ENCODE measurements around the gene CARD9.
"Not testable (repeated sequence)": the region's sequence is repeated elsewhere in the genome, so short reads cannot be mapped to it uniquely, and the experiment has no call there.

CARD9 gene

GRCh38 chr9:136405904-136406303 is 32.4 kb upstream of the CARD9 start:
- H3K9me3 Mint-ChIP-seq, H3K4me3 Mint-ChIP-seq, CTCF ChIA-PET, H3K27ac Mint-ChIP-seq, H3K27me3 Mint-ChIP-seq, DNase-seq: not testable (repeated sequence)
- H3K36me3 Mint-ChIP-seq, result peaks cover 57% of the 10 kb centered on the region
- peaks cover 81% of the 10 kb centered on the region for H3K4me1 Mint-ChIP-seq

- peaks cover 82% of the 10 kb centered on the region for H3K4me1 Mint-ChIP-seq
- DNase-seq, result no peak
- no peaks in the 10 kb centered on the region for H3K9me3 Mint-ChIP-seq
- H3K36me3 Mint-ChIP-seq, result peaks cover 57% of the 10 kb centered on the region
- H3K27ac Mint-ChIP-seq, result peak overlapping the region; percentile 88
- H3K27me3 Mint-ChIP-seq, result no peaks in the 10 kb centered on the region
- H3K4me3 Mint-ChIP-seq, result no peak overlapping the region
- CTCF ChIA-PET, result no interaction called here
Observed at GRCh38 chr9:136405481-136405880, 32.0 kb upstream of the CARD9 start.

- Mint-ChIP-seq H3K4me1 (peaks cover 81% of the 10 kb centered on the region), H3K9me3 (no peaks in the 10 kb centered on the region), H3K36me3 (peaks cover 57% of the 10 kb centered on the region), H3K4me3 (peak overlapping the region; percentile 40), H3K27me3 (no peaks in the 10 kb centered on the region), H3K27ac (peak overlapping the region; percentile 88)
- CTCF ChIA-PET, result interaction anchor here (0.6 to 1.1 kb wide), 2 partner anchors 80 to 95 kb away, joined by 3 read pairs; no protein-coding TSS in a partner anchor
- DNase-seq, result no peak
Observed at GRCh38 chr9:136404801-136405136, 31.3 kb upstream of the CARD9 start.

GRCh38 chr9:136403915-136404800 is 30.7 kb upstream of the CARD9 start:
- peak overlapping the region; percentile 88 for H3K27ac Mint-ChIP-seq
- no peaks in the 10 kb centered on the region for H3K9me3 Mint-ChIP-seq
- DNase-seq, result peak; percentile 60
- peaks cover 58% of the 10 kb centered on the region for H3K36me3 Mint-ChIP-seq
- peak overlapping the region; percentile 40 for H3K4me3 Mint-ChIP-seq
- H3K27me3 Mint-ChIP-seq, result no peaks in the 10 kb centered on the region
- CTCF ChIA-PET, result interaction anchor here (0.9 to 1.2 kb wide), 3 partner anchors 31 to 81 kb away, joined by 3 read pairs; partner anchors contain the start of gene DNLZ
- H3K4me1 Mint-ChIP-seq, result peaks cover 78% of the 10 kb centered on the region

- peaks cover 56% of the 10 kb centered on the region for H3K36me3 Mint-ChIP-seq
- no peaks in the 10 kb centered on the region for H3K9me3 Mint-ChIP-seq
- CTCF ChIA-PET, result interaction anchor here (0.9 to 1.2 kb wide), 3 partner anchors 32 to 135 kb away, joined by 3 read pairs; partner anchors contain the start of gene DNLZ
- peaks cover 78% of the 10 kb centered on the region for H3K4me1 Mint-ChIP-seq
- no peaks in the 10 kb centered on the region for H3K27me3 Mint-ChIP-seq
- peak; percentile 81 for DNase-seq
- peak overlapping the region; percentile 88 for H3K27ac Mint-ChIP-seq
- H3K4me3 Mint-ChIP-seq, result peak overlapping the region; percentile 40
Observed at GRCh38 chr9:136403538-136403914, 30.1 kb upstream of the CARD9 start.

GRCh38 chr9:136402067-136402466 is 28.6 kb upstream of the CARD9 start:
- no peak overlapping the region for H3K4me3 Mint-ChIP-seq
- H3K4me1 Mint-ChIP-seq, result peaks cover 75% of the 10 kb centered on the region
- H3K9me3 Mint-ChIP-seq, result no peaks in the 10 kb centered on the region
- no peak for DNase-seq
- H3K27ac Mint-ChIP-seq, result peak overlapping the region; percentile 88
- peaks cover 50% of the 10 kb centered on the region for H3K36me3 Mint-ChIP-seq
- CTCF ChIA-PET, result interaction anchor here (0.7 to 1.6 kb wide), 5 partner anchors 9 to 83 kb away, joined by 3 to 6 read pairs (median 3); no protein-coding TSS in a partner anchor
- no peaks in the 10 kb centered on the region for H3K27me3 Mint-ChIP-seq

GRCh38 chr9:136401173-136401922 is 27.9 kb upstream of the CARD9 start:
- Mint-ChIP-seq H3K27ac (peak overlapping the region; percentile 67), H3K27me3 (no peaks in the 10 kb centered on the region), H3K9me3 (no peaks in the 10 kb centered on the region), H3K4me1 (peaks cover 71% of the 10 kb centered on the region), H3K4me3 (peak overlapping the region; percentile 40), H3K36me3 (peaks cover 52% of the 10 kb centered on the region)
- DNase-seq, result no peak
- CTCF ChIA-PET, result interaction anchor here (0.8 to 2.1 kb wide), 8 partner anchors 8 to 89 kb away, joined by 3 to 6 read pairs (median 4); no protein-coding TSS in a partner anchor

GRCh38 chr9:136400038-136400834 is 26.8 kb upstream of the CARD9 start, which contains the start of gene SNAPC4:
Gene SNAPC4, minus strand, starts transcription at chr9:136400170. Its CDS starts 1,742 bp downstream, at chr9:136398428.
- H3K4me1 Mint-ChIP-seq, result peaks cover 63% of the 10 kb centered on the region
- H3K27me3 Mint-ChIP-seq, result no peaks in the 10 kb centered on the region
- DNase-seq, result peak; percentile 89
- H3K9me3 Mint-ChIP-seq, result no peaks in the 10 kb centered on the region
- H3K4me3 Mint-ChIP-seq, result peak within 1 kb of the TSS; percentile 84
- CTCF ChIA-PET, result interaction anchor here (0.8 to 2.1 kb wide), 6 partner anchors 10 to 87 kb away, joined by 3 to 6 read pairs (median 4); no protein-coding TSS in a partner anchor
- H3K36me3 Mint-ChIP-seq, result peaks cover 43% of the 10 kb centered on the region
- H3K27ac Mint-ChIP-seq, result peak within 1 kb of the TSS; percentile 81

GRCh38 chr9:136399176-136400037 is 25.9 kb upstream of the CARD9 start:
- H3K9me3 Mint-ChIP-seq, result no peaks in the 10 kb centered on the region
- H3K4me1 Mint-ChIP-seq, result peaks cover 55% of the 10 kb centered on the region
- H3K27me3 Mint-ChIP-seq, result no peaks in the 10 kb centered on the region
- peak overlapping the region; percentile 81 for H3K27ac Mint-ChIP-seq
- DNase-seq, result peak; percentile 57
- H3K36me3 Mint-ChIP-seq, result peaks cover 39% of the 10 kb centered on the region
- CTCF ChIA-PET, result interaction anchor here (1.3 to 2.1 kb wide), 2 partner anchors 10 kb away, joined by 4 to 5 read pairs; no protein-coding TSS in a partner anchor
- H3K4me3 Mint-ChIP-seq, result peak overlapping the region; percentile 84

GRCh38 chr9:136398286-136398685 is 24.8 kb upstream of the CARD9 start:
- Mint-ChIP-seq H3K9me3 (no peaks in the 10 kb centered on the region), H3K4me1 (peaks cover 44% of the 10 kb centered on the region), H3K27ac (no peak overlapping the region), H3K27me3 (no peaks in the 10 kb centered on the region), H3K4me3 (peak overlapping the region; percentile 84), H3K36me3 (peaks cover 32% of the 10 kb centered on the region)
- no peak for DNase-seq
- CTCF ChIA-PET, result no interaction called here

GRCh38 chr9:136397643-136398042 is 24.2 kb upstream of the CARD9 start:
- Mint-ChIP-seq H3K9me3 (no peaks in the 10 kb centered on the region), H3K36me3 (peaks cover 31% of the 10 kb centered on the region), H3K4me1 (peaks cover 40% of the 10 kb centered on the region), H3K4me3 (no peak overlapping the region), H3K27ac (no peak overlapping the region), H3K27me3 (no peaks in the 10 kb centered on the region)
- no peak for DNase-seq
- CTCF ChIA-PET, result no interaction called here

- DNase-seq, result no peak
- Mint-ChIP-seq H3K4me3 (no peak overlapping the region), H3K36me3 (peaks cover 24% of the 10 kb centered on the region), H3K9me3 (no peaks in the 10 kb centered on the region), H3K27me3 (no peaks in the 10 kb centered on the region), H3K27ac (no peak overlapping the region), H3K4me1 (peaks cover 26% of the 10 kb centered on the region)
- CTCF ChIA-PET, result no interaction called here
Observed at GRCh38 chr9:136396219-136396515, 22.7 kb upstream of the CARD9 start.

Measured in activated naive CD4-positive, alpha-beta T cell treated with anti-CD3 and anti-CD28 coated beads, Interleukin-2, amount 10 ng/mL, durations not matched to agents 7 days and 5 days (primary cell).